GM03348 (cell line): Measurements from ENCODE around the gene AKAP8.
A peak's percentile ranks its signal among the peaks of the same experiment; 100 is the strongest.
"Not testable (repeated sequence)": the region's sequence is repeated elsewhere in the genome, so short reads cannot be mapped to it uniquely, and the experiment has no call there.

Experiments used
- DNase-seq: peaks from one replicate; pipeline ENCODE4 v3.0.0; 2012; ENCODE audit warnings: low spot score

AKAP8 gene

GRCh38 chr19:15379083-15379998 is at the start of gene AKAP8:
Gene AKAP8, minus strand, starts transcription at chr19:15379787. Its CDS starts 56 bp downstream, at chr19:15379731.
- DNase-seq: peak; percentile 100

- no peak for DNase-seq
Observed at GRCh38 chr19:15427991-15428471, 48.4 kb upstream of the AKAP8 start.

GRCh38 chr19:15427350-15427700 is 47.7 kb upstream of the AKAP8 start:
- no peak for DNase-seq

- no peak for DNase-seq
Observed at GRCh38 chr19:15426485-15427349, 47.1 kb upstream of the AKAP8 start.

GRCh38 chr19:15425321-15425950 is 45.8 kb upstream of the AKAP8 start:
- no peak for DNase-seq

- no peak for DNase-seq
Observed at GRCh38 chr19:15424692-15425272, 45.2 kb upstream of the AKAP8 start.

- DNase-seq: no peak
Observed at GRCh38 chr19:15424121-15424520, 44.5 kb upstream of the AKAP8 start.

- no peak for DNase-seq
Observed at GRCh38 chr19:15423130-15423529, 43.5 kb upstream of the AKAP8 start.

- no peak for DNase-seq
Observed at GRCh38 chr19:15422296-15423075, 42.9 kb upstream of the AKAP8 start.

GRCh38 chr19:15421721-15422260 is 42.2 kb upstream of the AKAP8 start:
- no peak for DNase-seq

- DNase-seq: no peak
Observed at GRCh38 chr19:15421136-15421695, 41.6 kb upstream of the AKAP8 start.

GRCh38 chr19:15419413-15420025 is 39.9 kb upstream of the AKAP8 start:
- DNase-seq: peak; percentile 44

- DNase-seq: peak; percentile 99
Observed at GRCh38 chr19:15418579-15419412, 39.2 kb upstream of the AKAP8 start, which contains the start of gene AKAP8L. Gene AKAP8L, minus strand, starts transcription at chr19:15418988. Its CDS starts 65 bp downstream, at chr19:15418923.

GRCh38 chr19:15418231-15418578 is 38.6 kb upstream of the AKAP8 start:
- DNase-seq: peak; percentile 42

- DNase-seq: peak; percentile 18
Observed at GRCh38 chr19:15417699-15418098, 38.1 kb upstream of the AKAP8 start.

GRCh38 chr19:15412832-15413231 is 33.2 kb upstream of the AKAP8 start:
- DNase-seq: no peak

- DNase-seq: not testable (repeated sequence)
Observed at GRCh38 chr19:15411351-15411750, 31.8 kb upstream of the AKAP8 start.

GRCh38 chr19:15404780-15405211 is 25.2 kb upstream of the AKAP8 start:
- DNase-seq: no peak
